Vagina (tissue), 2 donors: ENCODE measurements around the gene KCNJ4.

Experiments
- CTCF ChIP-seq, 3 experiments: fragments of 450-650 bp in 2 of 3; fragments of 200-600 bp in 1 of 3; sonication (generic) in 1 of 3; IDR thresholded peaks; one replicate each; pipeline ENCODE4 v1.5.1; 2017 to 2019; ENCODE audit warnings: antibody characterized with exemption in 3 of 3, mild to moderate bottlenecking in 2 of 3, moderate library complexity in 2 of 3
- POLR2A ChIP-seq, 2 donors: fragments of 450-650 bp; IDR thresholded peaks; one replicate each; pipeline ENCODE4 v1.6.1; 2017; ENCODE audit warnings: antibody characterized with exemption in 2 of 2, mild to moderate bottlenecking in 2 of 2, moderate library complexity in 2 of 2
- POLR2AphosphoS5 ChIP-seq, 2 donors: sonication (generic); formaldehyde crosslinking; IDR thresholded peaks; one replicate each; pipeline ENCODE4 v1.9.0; 2017; ENCODE audit warnings: antibody characterized with exemption in 2 of 2, mild to moderate bottlenecking in 2 of 2, low read depth in 1 of 2; ENCODE audit not compliant: insufficient read depth in 1 of 2

DNA sequence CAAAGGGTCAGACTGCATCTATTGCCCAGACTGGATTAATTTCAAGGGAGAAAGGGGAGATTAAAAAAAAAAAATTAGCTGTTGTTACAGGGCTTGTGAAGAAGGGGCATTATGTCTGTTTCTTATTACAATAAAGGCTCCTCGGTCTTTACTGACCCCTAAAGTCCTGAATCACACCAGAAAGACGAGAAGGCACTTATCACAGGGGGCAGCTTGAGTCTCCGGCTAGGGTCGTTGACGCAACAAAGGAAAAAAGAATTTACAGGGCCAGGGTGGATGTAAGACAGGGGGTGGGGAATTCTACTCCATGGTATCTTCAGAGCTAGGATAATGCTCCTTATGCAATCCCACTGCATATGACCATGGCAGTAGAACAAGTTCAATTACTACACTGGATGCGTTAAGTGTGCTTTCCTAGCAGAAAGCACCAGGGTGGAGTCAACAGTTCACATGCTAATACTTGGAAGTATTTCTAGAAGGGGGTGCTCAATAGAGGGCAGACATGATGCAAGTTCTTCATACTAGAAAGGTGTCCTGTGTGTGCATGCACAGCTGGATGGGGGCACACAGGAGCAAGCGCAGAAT, 34.7 kb upstream of the KCNJ4 start:
- no peak for TF ChIP-seq CTCF (IDR thresholded peaks at IDR 0.05)
- no peak for TF ChIP-seq POLR2AphosphoS5 (IDR thresholded peaks at IDR 0.05; ENCODE audit: insufficient read depth in 1 of 2, low read depth in 1 of 2)
- TF ChIP-seq POLR2A (IDR thresholded peaks at IDR 0.05) = no peak
